Retina (tissue), 1 donor: Measurements from ENCODE around the gene SSBP2.

Experiments
- DNase-seq: peaks from one replicate; pipeline ENCODE4 v3.0.0-alpha.2; 2016

The SSBP2 gene

GRCh38 chr5:81751009-81751835 lies at the start of gene SSBP2:
Gene SSBP2 (minus strand): TSS chr5:81751097. CDS start chr5:81751042, 55 bp downstream.
- peak; percentile 97 for DNase-seq

- no peak for DNase-seq
Observed at GRCh38 chr5:81795666-81796065, 44.8 kb upstream of the SSBP2 start.

GRCh38 chr5:81794226-81794625 lies 43.3 kb upstream of the SSBP2 start:
- DNase-seq: no peak

GRCh38 chr5:81790336-81790735 lies 39.4 kb upstream of the SSBP2 start:
- DNase-seq: peak; percentile 74

- no peak for DNase-seq
Observed at GRCh38 chr5:81789033-81789432, 38.1 kb upstream of the SSBP2 start.

- DNase-seq: no peak
Observed at GRCh38 chr5:81788329-81788728, 37.4 kb upstream of the SSBP2 start.

- DNase-seq: peak; percentile 84
Observed at GRCh38 chr5:81787474-81788242, 36.8 kb upstream of the SSBP2 start.

- peak; percentile 33 for DNase-seq
Observed at GRCh38 chr5:81786991-81787390, 36.1 kb upstream of the SSBP2 start.

- DNase-seq: no peak
Observed at GRCh38 chr5:81786496-81786895, 35.6 kb upstream of the SSBP2 start.

- DNase-seq: no peak
Observed at GRCh38 chr5:81785322-81785721, 34.4 kb upstream of the SSBP2 start.

- no peak for DNase-seq
Observed at GRCh38 chr5:81783401-81783800, 32.5 kb upstream of the SSBP2 start.

GRCh38 chr5:81782811-81783210 lies 31.9 kb upstream of the SSBP2 start:
- DNase-seq: no peak

- no peak for DNase-seq
Observed at GRCh38 chr5:81779916-81780266, 29.0 kb upstream of the SSBP2 start.

GRCh38 chr5:81779125-81779915 lies 28.4 kb upstream of the SSBP2 start:
- DNase-seq: peak; percentile 26

- no peak for DNase-seq
Observed at GRCh38 chr5:81778642-81779041, 27.7 kb upstream of the SSBP2 start.

GRCh38 chr5:81776258-81776657 lies 25.4 kb upstream of the SSBP2 start:
- DNase-seq: no peak

- DNase-seq: no peak
Observed at GRCh38 chr5:81774374-81774773, 23.5 kb upstream of the SSBP2 start.

GRCh38 chr5:81773574-81773973 lies 22.7 kb upstream of the SSBP2 start:
- no peak for DNase-seq

- no peak for DNase-seq
Observed at GRCh38 chr5:81773161-81773560, 22.3 kb upstream of the SSBP2 start.

GRCh38 chr5:81772488-81772887 lies 21.6 kb upstream of the SSBP2 start:
- DNase-seq: no peak

GRCh38 chr5:81768935-81769452 lies 18.1 kb upstream of the SSBP2 start:
- DNase-seq: no peak

GRCh38 chr5:81767938-81768337 lies 17.0 kb upstream of the SSBP2 start:
- DNase-seq: no peak

GRCh38 chr5:81767097-81767496 lies 16.2 kb upstream of the SSBP2 start:
- no peak for DNase-seq
